IPS DF 6.9 (cell line): ENCODE results near the gene PPP1R14D.

Source experiments
- DNase-seq: peaks from one replicate; pipeline ENCODE4 v3.0.0-alpha.2; 2013; ENCODE audit warnings: low read depth, low spot score
- H3K27ac ChIP-seq: one replicate; pipeline ENCODE4 v1.5.1; 2013; ENCODE audit warnings: low read length, control low read depth
- H3K27me3 ChIP-seq: 2 replicates; pipeline ENCODE4 v1.6.1; 2013; ENCODE audit warnings: mild to moderate bottlenecking, low read length; ENCODE audit not compliant: control insufficient read depth, insufficient read depth
- H3K36me3 ChIP-seq: 2 replicates; pipeline ENCODE4 v1.6.1; 2013; ENCODE audit warnings: low read length; ENCODE audit not compliant: control insufficient read depth, insufficient read depth
- H3K4me1 ChIP-seq: 2 replicates; pipeline ENCODE4 v1.6.1; 2013; ENCODE audit warnings: low read length; ENCODE audit not compliant: control insufficient read depth, insufficient read depth
- H3K4me3 ChIP-seq: 2 replicates; pipeline ENCODE4 v1.5.1; 2013; ENCODE audit warnings: mild to moderate bottlenecking, low read length
- H3K9me3 ChIP-seq: 2 replicates; pipeline ENCODE4 v1.6.1; 2013; ENCODE audit warnings: low read length, inconsistent platforms; ENCODE audit not compliant: control insufficient read depth, insufficient read depth
- WGBS: extraction: QIAGEN DNeasy Blood & Tissue Kit; methylation state at CpG from one replicate; pipeline ENCODE4 v1.1.7; 2013; ENCODE audit warnings: mixed read lengths, missing lambda C conversion rate; ENCODE audit not compliant: insufficient read length, insufficient coverage; 5-methylcytosine and 5-hydroxymethylcytosine counted together

Gene PPP1R14D

GRCh38 chr15:40769274-40770146 is 59.0 kb downstream of the PPP1R14D start, which contains the start of gene C15orf62:
TSS of gene C15orf62 (plus strand) at chr15:40769980. CDS start at chr15:40770496, 516 bp downstream.
- no peak within 1 kb of the TSS for H3K4me3 ChIP-seq
- no peaks in the 10 kb centered on the region for H3K27me3 ChIP-seq
- WGBS, result 100% methylated on average over 4 of the region's 28 CpGs
- H3K36me3 ChIP-seq, result no peaks in the 10 kb centered on the region
- H3K9me3 ChIP-seq, result no peaks in the 10 kb centered on the region
- no peak for DNase-seq
- H3K4me1 ChIP-seq, result peaks cover 12% of the 10 kb centered on the region
- H3K27ac ChIP-seq, result no peak within 1 kb of the TSS

- Histone ChIP-seq H3K4me1 (peaks cover 12% of the 10 kb centered on the region), H3K9me3 (no peaks in the 10 kb centered on the region), H3K27ac (no peak overlapping the region), H3K36me3 (no peaks in the 10 kb centered on the region), H3K27me3 (no peaks in the 10 kb centered on the region), H3K4me3 (no peak overlapping the region)
- WGBS, result no CpG with 5 or more reads among the region's 21 CpGs
- DNase-seq, result no peak
Observed at GRCh38 chr15:40768521-40769273, 59.8 kb downstream of the PPP1R14D start.

GRCh38 chr15:40767838-40768500 is 60.5 kb downstream of the PPP1R14D start:
- DNase-seq, result no peak
- Histone ChIP-seq H3K9me3 (no peaks in the 10 kb centered on the region), H3K4me3 (no peak overlapping the region), H3K27me3 (no peaks in the 10 kb centered on the region), H3K36me3 (no peaks in the 10 kb centered on the region), H3K4me1 (peaks cover 13% of the 10 kb centered on the region), H3K27ac (no peak overlapping the region)
- no CpG with 5 or more reads among the region's 29 CpGs for whole genome bisulfite sequencing

GRCh38 chr15:40766906-40767837 is 61.3 kb downstream of the PPP1R14D start:
- Histone ChIP-seq H3K36me3 (no peaks in the 10 kb centered on the region), H3K27me3 (no peaks in the 10 kb centered on the region), H3K4me3 (no peak overlapping the region), H3K27ac (no peak overlapping the region), H3K4me1 (peaks cover 13% of the 10 kb centered on the region), H3K9me3 (no peaks in the 10 kb centered on the region)
- no peak for DNase-seq
- no CpG with 5 or more reads among the region's 32 CpGs for WGBS

- H3K4me3 ChIP-seq, result no peak overlapping the region
- no peaks in the 10 kb centered on the region for H3K27me3 ChIP-seq
- no peak overlapping the region for H3K27ac ChIP-seq
- H3K4me1 ChIP-seq, result peaks cover 13% of the 10 kb centered on the region
- no peaks in the 10 kb centered on the region for H3K9me3 ChIP-seq
- H3K36me3 ChIP-seq, result no peaks in the 10 kb centered on the region
- WGBS, result no CpG with 5 or more reads among the region's 7 CpGs
- no peak for DNase-seq
Observed at GRCh38 chr15:40766194-40766815, 62.2 kb downstream of the PPP1R14D start.
